Panc1 (cell line): ENCODE results near the gene INAFM2.

Experiments
- POLR2AphosphoS5 ChIP-seq: IDR thresholded peaks from 2 replicates; pipeline ENCODE4 v1.6.1; 2012; ENCODE audit warnings: mild to moderate bottlenecking, low read depth, low read length, moderate library complexity
- SIN3A ChIP-seq: IDR thresholded peaks from 2 replicates; pipeline ENCODE4 v1.6.1; 2012; ENCODE audit warnings: low read depth, mild to moderate bottlenecking, low read length, moderate library complexity, borderline replicate concordance; ENCODE audit not compliant: insufficient read depth
- TF ChIP-seq, protein P1 (sequence below): fragments of 450-650 bp; IDR thresholded peaks from 2 replicates; pipeline ENCODE4 v1.5.1; 2017; ENCODE audit warnings: mild to moderate bottlenecking
- TF ChIP-seq, protein P2 (sequence below), 2 experiments: IDR thresholded peaks; 2 replicates each; pipeline ENCODE4 v1.6.1; 2011 to 2012; ENCODE audit warnings: low read depth in 2 of 2, control low read depth in 1 of 2, low read length in 1 of 2, mild to moderate bottlenecking in 1 of 2, moderate library complexity in 1 of 2; ENCODE audit not compliant: insufficient read depth in 1 of 2

- no peak for TF ChIP-seq POLR2AphosphoS5
- TF ChIP-seq, protein P1, sequence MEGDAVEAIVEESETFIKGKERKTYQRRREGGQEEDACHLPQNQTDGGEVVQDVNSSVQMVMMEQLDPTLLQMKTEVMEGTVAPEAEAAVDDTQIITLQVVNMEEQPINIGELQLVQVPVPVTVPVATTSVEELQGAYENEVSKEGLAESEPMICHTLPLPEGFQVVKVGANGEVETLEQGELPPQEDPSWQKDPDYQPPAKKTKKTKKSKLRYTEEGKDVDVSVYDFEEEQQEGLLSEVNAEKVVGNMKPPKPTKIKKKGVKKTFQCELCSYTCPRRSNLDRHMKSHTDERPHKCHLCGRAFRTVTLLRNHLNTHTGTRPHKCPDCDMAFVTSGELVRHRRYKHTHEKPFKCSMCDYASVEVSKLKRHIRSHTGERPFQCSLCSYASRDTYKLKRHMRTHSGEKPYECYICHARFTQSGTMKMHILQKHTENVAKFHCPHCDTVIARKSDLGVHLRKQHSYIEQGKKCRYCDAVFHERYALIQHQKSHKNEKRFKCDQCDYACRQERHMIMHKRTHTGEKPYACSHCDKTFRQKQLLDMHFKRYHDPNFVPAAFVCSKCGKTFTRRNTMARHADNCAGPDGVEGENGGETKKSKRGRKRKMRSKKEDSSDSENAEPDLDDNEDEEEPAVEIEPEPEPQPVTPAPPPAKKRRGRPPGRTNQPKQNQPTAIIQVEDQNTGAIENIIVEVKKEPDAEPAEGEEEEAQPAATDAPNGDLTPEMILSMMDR = no peak
- TF ChIP-seq, protein P2, sequence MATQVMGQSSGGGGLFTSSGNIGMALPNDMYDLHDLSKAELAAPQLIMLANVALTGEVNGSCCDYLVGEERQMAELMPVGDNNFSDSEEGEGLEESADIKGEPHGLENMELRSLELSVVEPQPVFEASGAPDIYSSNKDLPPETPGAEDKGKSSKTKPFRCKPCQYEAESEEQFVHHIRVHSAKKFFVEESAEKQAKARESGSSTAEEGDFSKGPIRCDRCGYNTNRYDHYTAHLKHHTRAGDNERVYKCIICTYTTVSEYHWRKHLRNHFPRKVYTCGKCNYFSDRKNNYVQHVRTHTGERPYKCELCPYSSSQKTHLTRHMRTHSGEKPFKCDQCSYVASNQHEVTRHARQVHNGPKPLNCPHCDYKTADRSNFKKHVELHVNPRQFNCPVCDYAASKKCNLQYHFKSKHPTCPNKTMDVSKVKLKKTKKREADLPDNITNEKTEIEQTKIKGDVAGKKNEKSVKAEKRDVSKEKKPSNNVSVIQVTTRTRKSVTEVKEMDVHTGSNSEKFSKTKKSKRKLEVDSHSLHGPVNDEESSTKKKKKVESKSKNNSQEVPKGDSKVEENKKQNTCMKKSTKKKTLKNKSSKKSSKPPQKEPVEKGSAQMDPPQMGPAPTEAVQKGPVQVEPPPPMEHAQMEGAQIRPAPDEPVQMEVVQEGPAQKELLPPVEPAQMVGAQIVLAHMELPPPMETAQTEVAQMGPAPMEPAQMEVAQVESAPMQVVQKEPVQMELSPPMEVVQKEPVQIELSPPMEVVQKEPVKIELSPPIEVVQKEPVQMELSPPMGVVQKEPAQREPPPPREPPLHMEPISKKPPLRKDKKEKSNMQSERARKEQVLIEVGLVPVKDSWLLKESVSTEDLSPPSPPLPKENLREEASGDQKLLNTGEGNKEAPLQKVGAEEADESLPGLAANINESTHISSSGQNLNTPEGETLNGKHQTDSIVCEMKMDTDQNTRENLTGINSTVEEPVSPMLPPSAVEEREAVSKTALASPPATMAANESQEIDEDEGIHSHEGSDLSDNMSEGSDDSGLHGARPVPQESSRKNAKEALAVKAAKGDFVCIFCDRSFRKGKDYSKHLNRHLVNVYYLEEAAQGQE (IDR thresholded peaks at IDR 0.05; ENCODE audit: insufficient read depth in 1 of 2, low read depth in 2 of 2, low read length in 1 of 2) = no peak
- no peak for TF ChIP-seq SIN3A
These were observed 4.0 kb downstream of the INAFM2 start for GRCh38 chr15:40327457-40327856.
